GM21619 (cell line): Measurements from ENCODE around the gene COL6A1.
"Not testable (repeated sequence)": the region's sequence is repeated elsewhere in the genome, so short reads cannot be mapped to it uniquely, and the experiment has no call there.

ENCODE experiments used
- ATAC-seq: cut with Tn5 transposase; IDR thresholded peaks from one replicate; pipeline ENCODE4 v1.9.1; 2021; ENCODE audit not compliant: unreplicated experiment

Gene COL6A1

DNA sequence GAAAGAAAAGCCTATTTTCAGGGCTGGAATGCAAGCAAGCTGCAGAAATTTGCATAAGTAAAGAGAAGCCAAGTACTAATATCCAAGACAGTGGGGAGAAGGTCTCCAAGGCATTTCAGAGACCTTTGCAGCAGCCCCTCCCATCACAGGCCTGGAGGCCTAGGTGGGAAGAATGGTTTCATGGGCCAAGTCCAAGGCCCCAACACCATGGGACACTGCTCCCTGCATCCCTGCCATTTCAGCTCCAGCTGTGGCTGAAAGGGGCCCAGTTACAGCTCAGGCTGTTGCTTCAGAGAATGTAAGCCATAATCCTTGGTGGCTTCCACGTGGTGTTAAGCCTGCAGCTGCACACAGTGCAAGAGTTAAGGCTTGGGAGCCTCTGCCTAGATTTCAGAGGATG is 16.9 kb upstream of the COL6A1 start:
- no peak for ATAC-seq

DNA sequence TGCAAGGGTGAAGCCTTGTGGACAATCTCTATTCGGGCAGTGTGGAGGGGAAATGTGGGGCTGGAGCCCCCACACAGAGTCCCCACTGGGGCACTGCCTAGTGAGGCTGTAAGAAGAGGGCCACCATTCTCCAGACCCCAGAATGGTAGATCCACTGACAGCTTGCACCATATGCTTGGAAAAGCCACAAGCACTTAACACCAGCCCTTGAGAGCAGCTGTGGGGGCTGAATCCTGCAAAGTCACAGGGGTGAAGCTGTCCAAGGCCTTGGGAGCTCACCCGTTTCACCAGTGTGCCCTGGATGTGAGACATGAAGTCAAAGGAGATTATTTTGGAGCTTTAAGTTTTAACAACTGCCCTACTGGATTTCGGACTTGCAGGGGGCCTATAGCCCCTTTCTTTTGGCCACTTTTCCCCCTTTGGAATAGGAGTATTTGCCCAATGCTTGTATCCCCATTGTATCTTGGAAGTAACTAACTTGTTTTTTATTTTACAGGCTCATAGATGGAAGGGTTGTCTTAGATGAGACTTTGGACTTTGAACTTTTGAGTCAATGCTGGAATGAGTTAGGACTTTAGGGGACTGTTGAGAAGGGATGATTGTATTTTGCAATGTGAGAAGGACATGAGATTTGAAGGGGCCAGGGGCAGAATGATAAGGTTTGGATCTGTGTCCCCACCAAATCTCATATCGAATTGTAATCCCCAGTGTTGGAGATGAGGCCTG is 16.3 kb upstream of the COL6A1 start:
- ATAC-seq = no peak

DNA sequence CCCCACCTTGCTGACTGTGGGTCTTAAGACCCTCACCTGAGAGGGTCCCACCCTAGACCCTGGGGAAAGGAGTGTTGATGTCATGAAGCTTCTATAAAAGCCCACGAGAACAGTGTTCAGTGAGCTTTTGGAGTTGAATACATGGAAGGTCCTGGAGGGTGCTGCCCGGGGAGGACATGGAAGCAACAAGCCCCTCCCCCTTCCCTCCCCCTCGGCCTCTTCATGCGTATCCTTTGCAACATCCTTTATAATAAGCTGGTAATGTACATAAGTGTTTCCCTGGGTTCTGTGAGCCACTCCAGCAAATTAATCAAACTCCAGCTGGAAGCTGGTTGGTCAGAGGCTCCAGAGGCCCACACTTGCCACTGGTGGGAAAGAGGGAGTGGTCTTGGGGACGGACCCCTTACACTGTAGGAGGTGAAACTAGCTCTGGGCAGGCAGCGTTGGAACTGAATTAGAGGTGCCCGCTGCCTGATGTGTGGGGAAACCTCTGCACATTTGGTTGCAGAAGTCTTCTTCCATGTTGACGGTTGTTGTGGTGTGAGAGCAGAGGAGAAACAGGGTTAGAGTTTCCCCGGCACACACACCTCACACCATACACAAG is 14.7 kb upstream of the COL6A1 start:
- ATAC-seq = no peak

DNA sequence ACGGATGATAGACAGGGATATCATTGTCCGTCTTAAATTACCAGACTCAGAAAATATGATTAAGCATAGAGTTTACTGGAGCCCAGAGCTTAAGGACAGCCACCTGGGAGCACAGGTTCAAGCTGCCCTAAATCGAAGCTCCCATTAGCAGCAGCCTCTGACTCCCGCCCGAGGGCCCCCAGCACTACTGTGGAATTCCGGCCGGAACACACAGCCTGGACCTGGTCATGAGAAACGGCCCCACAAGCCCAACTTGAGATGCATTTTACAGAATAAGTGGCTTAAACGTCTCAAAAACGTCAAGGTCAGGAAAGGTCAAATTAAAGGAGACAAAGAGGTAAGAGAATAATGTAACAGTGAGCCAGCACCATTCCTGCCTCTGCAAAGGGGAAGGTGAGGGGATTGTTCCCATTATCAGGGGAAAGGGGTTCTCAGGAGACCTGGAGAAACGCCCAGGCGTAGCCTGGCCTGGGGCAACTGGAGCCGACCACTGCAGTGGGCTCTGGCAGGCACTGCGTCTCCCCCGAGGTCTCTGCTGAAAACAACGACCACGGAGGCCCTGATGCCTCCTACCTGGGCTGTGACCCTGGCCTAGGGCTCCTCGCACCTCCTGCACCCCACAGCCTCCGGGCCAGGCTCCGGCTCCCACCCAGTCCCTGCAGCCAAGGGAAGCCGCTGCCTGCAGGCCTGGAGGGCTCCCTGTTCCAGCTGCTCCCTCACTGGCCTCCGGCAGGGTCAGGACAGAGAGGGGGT is 11.5 kb upstream of the COL6A1 start:
- no peak for ATAC-seq

DNA sequence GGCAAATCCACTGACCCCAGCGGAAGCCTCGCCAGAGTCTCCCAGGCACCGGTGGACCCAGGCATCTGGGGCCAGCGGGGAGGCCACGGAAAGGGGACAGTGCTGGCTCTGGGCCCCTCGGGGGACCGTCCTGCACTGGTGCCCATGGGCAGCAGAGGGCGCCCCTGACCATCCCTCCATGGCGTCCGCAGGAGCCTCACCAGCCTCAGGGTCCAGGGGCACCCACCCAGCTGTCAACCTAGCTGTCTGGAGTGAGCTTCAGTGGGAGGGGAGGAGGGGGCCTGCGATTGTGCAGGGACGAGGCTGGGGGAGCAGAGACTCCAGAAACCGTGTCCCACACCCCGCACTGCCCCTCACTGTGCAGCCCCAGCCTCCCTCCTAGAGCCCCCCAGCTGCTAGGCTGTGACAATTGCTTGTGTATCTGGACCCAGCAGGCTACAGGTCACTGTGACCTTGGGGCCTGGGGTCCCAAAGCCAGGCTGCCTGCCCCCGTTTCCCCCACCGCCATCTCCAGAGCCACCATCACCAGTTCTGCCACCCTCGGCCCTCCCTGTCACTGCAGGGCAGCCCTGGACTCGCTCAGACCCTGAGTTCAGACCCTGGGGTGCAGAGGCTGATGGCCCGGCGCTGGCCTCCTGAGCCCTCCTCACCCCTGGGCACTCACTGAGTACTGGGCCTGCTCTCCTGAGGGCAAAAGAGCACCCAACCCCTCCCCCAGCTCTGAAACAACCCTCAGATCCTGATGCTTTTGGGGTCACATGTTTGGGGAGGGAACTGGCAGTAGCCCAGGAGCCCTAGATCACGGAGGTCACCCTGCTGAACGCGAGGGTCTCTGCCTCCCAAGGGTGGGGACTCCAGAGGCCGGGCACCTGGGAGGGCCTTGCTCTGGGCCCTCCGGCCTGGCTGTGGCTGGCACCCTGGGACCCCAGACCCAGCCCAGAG is 10.6 kb upstream of the COL6A1 start:
- no peak for ATAC-seq

DNA sequence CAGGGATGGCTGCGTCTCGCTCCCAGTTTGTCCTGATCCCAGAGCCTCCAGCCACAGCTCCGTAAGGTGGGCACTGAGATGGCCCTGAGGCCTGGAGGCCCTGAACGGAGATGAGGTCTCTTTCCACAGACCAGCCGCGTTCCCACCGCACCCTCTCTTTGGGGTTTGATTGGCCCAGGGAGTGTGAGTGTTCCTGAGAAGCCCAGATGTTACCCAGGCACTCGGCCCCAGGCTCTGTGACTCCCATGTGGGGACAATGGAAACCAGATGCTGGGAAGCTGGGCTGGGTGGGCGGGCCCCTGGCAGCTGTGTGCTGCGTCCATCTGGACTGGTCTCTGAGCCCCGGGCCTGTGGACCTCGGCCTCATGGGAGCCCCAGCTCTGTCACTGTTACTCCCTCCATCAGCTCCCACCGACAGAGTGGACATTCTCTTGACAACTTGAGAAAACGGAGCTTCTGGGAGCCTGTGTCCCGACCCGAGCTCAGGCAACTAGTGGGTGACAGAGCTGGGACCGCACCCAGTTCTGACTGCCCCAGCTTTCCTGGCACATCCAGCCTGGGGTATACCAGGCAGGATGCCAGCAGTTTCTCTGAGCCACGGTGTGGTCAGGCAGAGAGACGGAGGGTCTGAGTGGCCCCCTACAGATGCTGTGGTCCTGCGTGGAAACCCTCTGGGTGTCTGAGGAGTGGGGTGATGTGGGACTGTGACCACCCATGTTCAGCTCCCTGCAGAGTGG is 9.8 kb upstream of the COL6A1 start:
- no peak for ATAC-seq

DNA sequence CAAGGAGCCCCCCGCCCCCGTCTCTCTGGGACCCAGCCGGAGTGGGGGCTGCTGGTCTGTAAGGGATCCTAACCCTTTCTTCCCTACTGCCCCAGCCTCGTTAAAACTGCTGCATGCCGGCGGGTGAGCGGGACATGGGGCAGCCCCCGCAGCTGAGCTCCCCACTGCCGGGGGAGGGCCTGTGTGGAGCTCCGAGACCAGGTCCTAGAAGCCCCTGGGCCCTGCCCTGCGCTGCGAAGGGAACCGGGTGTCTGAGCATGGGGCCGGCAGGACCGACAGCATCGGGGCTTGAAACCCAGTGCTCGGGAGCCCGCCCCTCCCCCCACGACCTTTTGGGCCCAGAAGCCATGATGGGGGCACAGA is 9.2 kb upstream of the COL6A1 start:
- no peak for ATAC-seq

DNA sequence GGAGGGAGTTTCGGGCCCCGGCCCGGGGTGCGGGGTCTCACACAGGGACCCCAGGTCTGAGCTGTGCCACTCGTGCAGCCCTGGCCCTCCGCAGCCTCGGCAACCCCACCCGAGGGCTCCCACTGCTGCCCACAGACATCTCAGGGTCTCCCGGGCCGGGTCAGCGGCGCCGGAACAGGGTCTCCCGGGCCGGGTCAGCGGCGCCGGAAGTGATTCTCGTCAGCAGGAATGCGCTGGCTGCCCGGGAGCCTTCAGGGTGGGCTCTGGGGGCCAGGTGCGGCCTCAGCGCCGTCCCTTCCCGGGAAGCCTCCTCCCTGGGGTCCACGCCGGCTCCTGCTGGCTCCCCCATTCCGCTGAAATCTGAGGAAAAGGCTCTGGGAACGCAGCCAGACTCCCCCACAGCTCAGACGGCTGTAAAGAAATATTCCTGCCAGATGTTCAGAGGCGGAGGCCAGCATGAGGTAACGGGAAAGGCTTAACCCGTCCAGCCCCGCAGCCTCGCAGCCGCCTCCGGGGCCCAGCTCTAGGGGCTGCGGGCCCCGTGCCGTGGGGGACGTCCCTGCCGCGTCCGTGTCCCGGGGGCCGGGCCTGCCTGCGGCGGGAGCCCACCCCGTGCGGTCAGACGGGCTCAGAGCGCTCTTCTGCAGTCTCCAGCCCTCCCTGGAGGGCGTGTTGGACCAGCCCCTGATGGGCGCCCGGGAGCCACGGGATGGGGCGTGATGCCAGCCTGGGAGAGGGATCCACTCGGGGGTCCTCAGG is 8.7 kb upstream of the COL6A1 start:
- ATAC-seq = no peak

DNA sequence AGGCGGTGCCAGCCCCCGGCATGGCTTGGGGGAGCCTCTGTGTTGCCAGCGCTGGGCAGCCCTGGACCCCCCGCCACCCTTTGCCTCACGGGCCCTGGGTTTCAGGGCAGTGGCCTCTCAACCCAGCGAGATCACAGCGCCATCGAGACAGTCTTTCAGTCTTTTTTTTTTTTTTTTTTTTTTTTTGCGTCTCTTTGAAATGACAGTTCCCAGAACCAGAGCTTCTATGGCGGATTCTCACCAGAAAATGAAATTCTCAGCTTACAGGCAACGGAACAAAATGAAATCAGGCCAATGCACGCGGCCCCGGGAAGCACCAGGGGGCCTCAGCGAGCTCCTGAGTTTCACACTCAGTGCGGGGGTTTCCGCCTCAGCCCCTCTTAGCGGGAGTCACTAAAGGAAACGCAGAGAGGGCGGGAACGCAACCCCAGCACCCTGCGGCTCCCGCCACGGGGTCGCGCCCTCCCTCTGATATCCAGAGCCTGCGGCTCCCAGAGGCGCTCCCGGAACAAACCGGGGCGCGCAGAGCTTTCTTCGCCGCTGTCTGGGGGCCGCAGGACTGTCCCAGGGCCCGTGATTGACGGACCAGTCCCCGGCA is 8.0 kb upstream of the COL6A1 start:
- ATAC-seq = no peak

DNA sequence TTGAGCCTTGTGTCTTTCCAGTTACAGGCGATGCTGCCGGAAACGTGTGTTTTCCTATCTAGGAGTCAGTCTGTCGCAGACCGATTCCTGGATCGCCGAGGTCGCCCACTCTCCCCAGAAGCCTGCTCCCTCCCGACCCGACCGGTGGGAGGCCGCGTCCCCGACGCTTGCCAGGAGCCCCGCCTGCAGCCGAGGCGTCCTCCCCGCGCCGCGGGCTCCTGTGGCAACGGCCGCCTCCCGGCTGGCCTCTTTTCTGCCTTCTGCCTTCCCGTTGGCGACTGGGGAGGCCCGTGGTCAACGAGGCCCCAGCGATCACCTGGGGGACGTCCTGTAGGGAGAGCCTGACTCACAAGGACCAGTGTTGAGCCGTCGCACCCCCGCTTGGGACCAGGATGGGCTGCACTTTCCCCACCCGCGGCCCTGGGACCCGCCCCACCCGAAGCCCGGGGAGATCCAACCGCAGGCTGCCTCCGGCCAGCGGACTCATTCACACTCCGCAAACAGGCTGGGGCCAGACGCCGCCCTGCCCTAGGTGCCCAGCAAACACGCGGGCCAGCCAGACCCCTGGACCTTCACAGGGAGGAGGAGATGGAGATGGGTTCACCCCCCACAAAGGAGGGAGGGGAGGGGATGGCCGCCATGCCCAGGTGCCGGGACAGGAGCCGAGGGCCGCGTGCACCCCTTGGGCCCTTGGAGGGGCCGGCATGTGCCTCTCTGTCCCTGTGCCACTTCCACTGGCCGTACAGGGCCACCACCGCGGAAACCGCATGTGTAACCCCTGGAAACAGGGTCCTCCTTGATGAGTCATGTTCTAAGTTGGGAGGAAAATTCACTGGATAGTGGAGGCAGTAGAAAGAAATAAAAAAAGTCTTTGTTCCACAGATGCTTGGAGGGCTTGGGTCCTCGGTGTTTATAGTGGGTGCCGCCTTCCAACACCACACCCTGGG is 7.2 kb upstream of the COL6A1 start:
- no peak for ATAC-seq

DNA sequence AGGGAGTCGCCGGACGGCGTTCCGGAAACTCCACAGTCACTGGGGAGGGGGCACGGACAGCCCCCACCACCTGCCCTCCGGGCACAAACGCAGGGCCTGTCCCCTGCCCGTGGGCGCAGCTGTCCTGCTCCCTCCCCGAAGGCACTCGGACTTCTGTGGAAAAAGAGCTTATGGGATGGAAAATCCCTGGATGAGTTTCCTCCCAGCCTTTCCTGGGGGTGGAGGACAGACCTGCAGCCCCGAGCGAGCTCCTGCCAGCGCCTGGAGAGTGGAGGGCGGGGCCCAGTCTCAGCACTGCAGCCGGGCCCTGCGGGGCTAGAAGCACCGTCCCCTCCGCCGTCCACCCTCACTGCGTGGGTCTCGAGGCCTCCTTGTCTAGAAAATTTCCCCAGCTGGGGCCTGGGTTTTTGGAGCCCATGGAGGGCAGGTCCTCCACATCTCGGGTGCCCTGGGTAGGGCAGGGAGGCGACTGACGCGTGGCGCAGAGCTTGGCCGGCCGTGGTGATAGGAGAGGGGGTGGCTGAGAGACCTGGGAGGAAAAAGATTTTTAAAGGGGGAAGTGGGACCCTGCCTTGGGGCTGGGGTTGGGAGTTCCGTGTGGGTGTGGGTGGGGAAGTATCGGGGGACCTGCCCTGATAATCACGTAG is 6.4 kb upstream of the COL6A1 start:
- no peak for ATAC-seq

DNA sequence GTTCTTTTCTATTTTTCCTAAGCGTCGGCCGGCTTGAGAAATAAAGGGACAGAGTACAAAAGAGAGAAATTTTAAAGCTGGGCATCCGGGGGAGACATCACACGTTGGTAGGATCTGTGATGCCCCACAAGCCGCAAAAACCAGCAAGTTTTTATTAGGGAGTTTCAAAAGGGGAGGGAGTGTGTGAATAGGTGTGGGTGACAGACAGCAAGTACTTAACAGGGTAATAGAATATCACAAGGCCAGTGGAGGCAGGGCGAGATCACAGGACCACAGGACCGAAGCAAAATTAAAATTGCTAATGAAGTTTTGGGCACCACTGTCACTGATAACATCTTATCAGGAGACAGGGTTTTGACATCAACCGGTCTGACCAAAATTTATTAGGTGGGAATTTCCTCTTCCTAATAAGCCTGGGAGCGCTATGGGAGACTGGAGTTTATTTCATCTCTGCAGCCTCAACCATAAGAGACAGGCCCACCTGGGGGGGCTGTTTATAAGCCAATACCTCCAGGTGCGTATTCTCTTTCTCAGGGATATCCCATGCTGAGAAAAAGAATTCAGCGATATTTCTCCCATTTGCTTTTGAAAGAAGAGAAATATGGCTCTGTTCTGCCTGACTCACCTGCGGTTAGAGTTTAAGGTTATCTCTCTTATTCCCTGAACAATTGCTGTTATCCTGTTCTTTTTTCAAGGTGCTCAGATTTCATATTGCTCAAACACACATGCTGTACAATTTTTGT is 5.7 kb upstream of the COL6A1 start:
- ATAC-seq = not testable (repeated sequence)

DNA sequence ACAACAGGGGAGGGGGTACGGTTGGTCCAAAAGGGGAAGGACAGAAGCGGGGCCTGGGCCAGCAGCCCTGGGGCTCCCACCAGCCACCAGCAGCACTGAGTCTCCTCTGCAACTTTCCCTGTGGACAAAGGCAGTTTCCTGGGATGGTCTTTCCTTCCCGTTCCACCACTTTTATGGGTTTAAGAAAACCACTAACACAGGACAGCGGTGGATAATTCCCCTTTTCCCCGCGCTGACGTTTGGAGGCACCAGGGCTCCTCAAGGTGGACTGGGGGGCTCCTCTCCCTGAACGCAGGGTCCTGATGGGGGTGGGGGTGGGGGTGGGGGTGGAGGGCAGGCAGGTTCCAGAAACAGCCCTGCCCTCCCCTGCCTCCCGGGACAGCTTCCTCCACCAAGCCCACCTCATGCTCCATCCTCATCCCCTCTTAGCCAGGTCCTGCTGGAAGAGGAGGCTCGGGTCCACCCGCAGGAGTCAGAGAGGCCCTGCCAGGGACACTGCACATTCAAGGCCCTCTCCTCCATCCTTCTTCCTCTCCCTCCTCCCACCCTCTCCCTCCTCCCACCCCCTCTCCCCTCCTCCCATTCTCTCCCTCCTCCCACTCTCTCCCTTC is 4.8 kb upstream of the COL6A1 start:
- no peak for ATAC-seq

DNA sequence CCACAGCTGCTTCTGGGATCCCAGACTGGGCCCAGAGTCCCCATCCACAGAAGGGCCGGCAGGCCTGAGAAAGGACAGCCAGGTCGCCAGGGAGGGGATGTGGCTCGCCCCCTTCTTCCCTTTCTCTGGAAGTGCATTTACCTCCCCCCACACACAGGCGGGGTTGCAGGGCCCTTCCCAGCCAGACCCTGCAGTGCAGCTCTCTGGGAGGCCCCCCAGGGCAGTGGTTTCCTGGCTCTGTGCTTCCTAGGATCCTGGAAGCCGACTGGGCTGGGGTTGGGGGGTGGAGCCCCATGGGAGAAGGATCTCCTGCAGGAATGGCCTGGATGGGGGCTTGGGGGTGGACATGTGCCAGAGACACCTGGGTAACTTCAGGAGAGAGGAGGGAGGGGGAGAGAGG is 4.2 kb upstream of the COL6A1 start:
- no peak for ATAC-seq

DNA sequence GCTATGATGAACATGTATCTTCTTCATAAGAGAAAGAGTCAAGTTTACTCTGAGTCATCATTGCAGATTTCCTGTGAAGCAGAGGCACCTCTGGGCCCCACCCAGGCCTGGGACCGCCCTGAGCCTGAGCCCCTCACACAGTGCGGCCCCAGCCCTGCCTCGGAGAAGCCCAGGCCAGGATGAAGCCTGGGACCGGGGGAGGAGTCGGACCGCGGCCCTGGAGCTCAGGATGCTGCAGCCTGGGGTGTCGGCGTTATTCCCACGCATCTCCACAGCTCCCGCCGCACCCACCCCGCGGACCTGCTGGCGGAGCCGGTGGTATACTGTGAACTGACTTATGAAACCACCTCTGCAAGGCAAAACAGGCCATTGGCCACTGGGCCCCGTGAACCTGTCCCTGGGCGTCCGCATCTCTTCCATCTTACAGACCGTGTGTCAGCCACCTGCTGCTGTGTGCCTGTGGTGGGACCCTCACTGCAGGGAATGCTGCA is 2.4 kb upstream of the COL6A1 start:
- ATAC-seq = no peak

DNA sequence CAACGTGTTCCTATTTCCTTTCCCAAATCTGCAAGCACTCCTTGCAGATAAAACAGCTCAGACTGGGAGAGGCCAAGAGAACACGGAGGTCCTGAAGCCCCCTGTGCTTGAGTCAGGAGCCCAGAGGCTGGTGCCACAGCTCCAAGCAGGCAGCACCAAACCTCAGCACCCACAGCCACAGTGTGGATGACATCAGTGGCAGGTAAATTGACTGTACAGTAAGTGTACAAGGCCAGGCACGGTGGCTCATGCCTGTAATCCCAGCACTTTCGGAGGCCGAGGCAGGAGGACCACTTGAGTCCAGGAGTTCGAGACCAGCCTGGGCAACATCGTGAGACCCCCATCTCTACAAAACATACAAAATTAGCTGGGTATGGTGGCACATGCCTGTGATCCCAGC is 1.9 kb upstream of the COL6A1 start:
- no peak for ATAC-seq

DNA sequence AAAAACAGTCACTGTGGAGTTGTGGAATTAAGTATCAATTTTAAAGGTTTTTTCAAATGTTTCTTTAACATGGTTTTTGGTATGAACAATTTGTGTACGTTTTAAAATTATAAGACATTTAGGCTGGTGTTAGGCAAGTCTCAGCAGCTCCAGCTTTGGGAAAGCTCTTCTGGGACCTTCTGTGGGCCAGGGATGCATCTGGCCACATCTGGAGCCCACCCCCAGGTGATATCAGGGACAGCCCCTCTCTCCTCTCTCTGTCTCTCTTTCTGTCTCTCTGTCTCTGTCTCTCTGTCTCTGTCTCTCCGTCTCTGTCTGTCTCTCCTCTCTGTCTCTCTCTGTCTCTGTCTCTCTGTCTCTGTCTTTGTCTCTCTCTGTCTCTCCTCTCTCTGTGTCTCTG is 1.3 kb upstream of the COL6A1 start:
- ATAC-seq = no peak
